GM12878 (cell line): ENCODE measurements around the gene NR2F1-AS1.

Source experiments
- JUND ChIP-seq: IDR thresholded peaks from 2 replicates; pipeline ENCODE4 v1.6.1; 2012; ENCODE audit warnings: low read depth, mild to moderate bottlenecking, low read length, improper control_type of control experiment, moderate library complexity
- PKNOX1 ChIP-seq: fragments of 450-650 bp; IDR thresholded peaks from 2 replicates; pipeline ENCODE4 v1.6.1; 2016; ENCODE audit warnings: mild to moderate bottlenecking
- USF2 ChIP-seq: IDR thresholded peaks from 2 replicates; pipeline ENCODE4 v1.6.1; 2011; ENCODE audit warnings: low read depth, low read length, improper control_type of control experiment, borderline replicate concordance

GRCh38 chr5:93402451-93402850 is 178.6 kb downstream of the NR2F1-AS1 start:
- no peak for TF ChIP-seq PKNOX1
- no peak for TF ChIP-seq USF2
- TF ChIP-seq JUND = no peak
